ENCODE results near the gene ZNF451. TPM values are rescaled to one million over a fixed set of nuclear protein-coding genes. Genes with fewer than 3 reads are reported as not detected.
"Not testable (repeated sequence)": the region's sequence is repeated elsewhere in the genome, so short reads cannot be mapped to it uniquely, and the experiment has no call there.

Gene ZNF451
- total and polyA plus RNA-seq, 2 experiments from 2014 or later: 18.9 to 61.0 TPM

- H3K4me3 ChIP-seq: no peak overlapping the region
- TF ChIP-seq CTCF (IDR thresholded peaks at IDR 0.05; ENCODE audit: low read depth, low read length): no peak
- H3K36me3 ChIP-seq: peaks cover 7% of the 10 kb centered on the region
- no peaks in the 10 kb centered on the region for H3K9me3 ChIP-seq (ENCODE audit: low read depth)
- H3K4me1 ChIP-seq (ENCODE audit: low read depth): peaks cover 23% of the 10 kb centered on the region
- H3K27me3 ChIP-seq: no peaks in the 10 kb centered on the region
- no peak overlapping the region for H3K27ac ChIP-seq
- DNase-seq (ENCODE audit: low read depth in 1 of 2, low spot score in 1 of 2): no peak
Observed at GRCh38 chr6:57087916-57088315, 2.1 kb upstream of the ZNF451 start.

- peak in 1 of 2 donors; percentile 1 for DNase-seq (ENCODE audit: low read depth in 1 of 2, low spot score in 1 of 2)
- Histone ChIP-seq H3K27me3 (no peaks in the 10 kb centered on the region), H3K4me1 (ENCODE audit: low read depth) (peaks cover 29% of the 10 kb centered on the region), H3K27ac (peak overlapping the region; percentile 65), H3K36me3 (peaks cover 7% of the 10 kb centered on the region), H3K9me3 (ENCODE audit: low read depth) (no peaks in the 10 kb centered on the region), H3K4me3 (peak overlapping the region; percentile 4)
- TF ChIP-seq CTCF (IDR thresholded peaks at IDR 0.05; ENCODE audit: low read depth, low read length): no peak
Observed at GRCh38 chr6:57089265-57089664, 723 bp upstream of the ZNF451 start.

- H3K36me3 ChIP-seq; DNase-seq (ENCODE audit: low read depth in 1 of 2, low spot score in 1 of 2); H3K27ac ChIP-seq; H3K27me3 ChIP-seq; H3K9me3 ChIP-seq (ENCODE audit: low read depth): not testable (repeated sequence)
- Histone ChIP-seq H3K4me3 (peak overlapping the region; percentile 58), H3K4me1 (ENCODE audit: low read depth) (peaks cover 29% of the 10 kb centered on the region)
Observed at GRCh38 chr6:57090458-57091067, 575 bp downstream of the ZNF451 start.

- peak overlapping the region; percentile 35 for H3K27ac ChIP-seq
- DNase-seq (ENCODE audit: low read depth in 1 of 2, low spot score in 1 of 2): not testable (repeated sequence)
Observed at GRCh38 chr6:57091375-57091774, 1.4 kb downstream of the ZNF451 start.

GRCh38 chr6:57094689-57095088 is 4.7 kb downstream of the ZNF451 start:
- peaks cover 22% of the 10 kb centered on the region for H3K4me1 ChIP-seq (ENCODE audit: low read depth)
- peaks cover 14% of the 10 kb centered on the region for H3K36me3 ChIP-seq
- no peak for DNase-seq (ENCODE audit: low read depth in 1 of 2, low spot score in 1 of 2)
- H3K4me3 ChIP-seq: no peak overlapping the region
- H3K27me3 ChIP-seq: no peaks in the 10 kb centered on the region
- no peak overlapping the region for H3K27ac ChIP-seq
- TF ChIP-seq CTCF (IDR thresholded peaks at IDR 0.05; ENCODE audit: low read depth, low read length): no peak
- no peaks in the 10 kb centered on the region for H3K9me3 ChIP-seq (ENCODE audit: low read depth)

More at GRCh38 chr6:57091375-57091774, 1.4 kb downstream of the ZNF451 start:
- not testable (repeated sequence) for H3K9me3 ChIP-seq (ENCODE audit: low read depth); H3K27me3 ChIP-seq; H3K36me3 ChIP-seq
- peak overlapping the region; percentile 2 for H3K4me3 ChIP-seq
- H3K4me1 ChIP-seq (ENCODE audit: low read depth): peaks cover 29% of the 10 kb centered on the region

GRCh38 chr6:57097596-57097995 is 7.6 kb downstream of the ZNF451 start:
- no peak for TF ChIP-seq CTCF (IDR thresholded peaks at IDR 0.05; ENCODE audit: low read depth, low read length)
- Histone ChIP-seq H3K36me3 (peaks cover 32% of the 10 kb centered on the region), H3K4me1 (ENCODE audit: low read depth) (peaks cover 9% of the 10 kb centered on the region), H3K27ac (no peak overlapping the region), H3K27me3 (no peaks in the 10 kb centered on the region), H3K4me3 (no peak overlapping the region), H3K9me3 (ENCODE audit: low read depth) (no peaks in the 10 kb centered on the region)
- no peak for DNase-seq (ENCODE audit: low read depth in 1 of 2, low spot score in 1 of 2)
